Measurements from ENCODE around the gene ENPP3.

DNA sequence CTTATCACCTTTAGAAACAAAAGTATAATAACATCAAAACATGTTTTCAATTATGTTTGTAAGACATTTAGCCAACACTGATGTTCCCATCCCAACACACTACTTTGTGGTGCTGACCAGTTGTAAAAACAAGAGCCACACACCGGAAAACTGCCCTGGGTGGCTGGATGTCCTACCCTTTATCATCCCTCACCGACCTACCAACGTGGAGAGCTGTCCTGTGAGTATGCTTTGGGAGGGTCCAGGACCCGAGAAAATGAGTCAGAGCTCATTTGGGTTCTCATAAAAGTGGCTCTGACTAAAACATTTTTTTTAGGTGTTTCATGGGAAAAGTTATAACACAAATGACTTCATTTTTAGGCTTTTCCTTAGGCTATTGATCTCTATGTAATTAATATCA, 103.1 kb downstream of the ENPP3 start:
- TF ChIP-seq POLR2AphosphoS5 (IDR thresholded peaks at IDR 0.05), result no peak
- no peak for TF ChIP-seq CTCF (IDR thresholded peaks at IDR 0.05)
